DMS 273 (cell line): ENCODE results near the gene XRN2.
"Not testable (repeated sequence)": the region's sequence is repeated elsewhere in the genome, so short reads cannot be mapped to it uniquely, and the experiment has no call there.

Experiments
- DNase-seq: peaks from one replicate; lab custom pipeline; 2025; ENCODE audit not compliant: unreplicated experiment; lab: John Stamatoyannopoulos, UW

XRN2 gene

GRCh38 chr20:21413996-21414395, 110.9 kb downstream of the XRN2 start:
- not testable (repeated sequence) for DNase-seq

GRCh38 chr20:21419147-21419546, 116.0 kb downstream of the XRN2 start:
- DNase-seq, result not testable (repeated sequence)

- no peak for DNase-seq
Observed at GRCh38 chr20:21421601-21422236, 118.6 kb downstream of the XRN2 start.

- DNase-seq, result not testable (repeated sequence)
Observed at GRCh38 chr20:21423712-21424111, 120.6 kb downstream of the XRN2 start.

GRCh38 chr20:21424846-21425245, 121.7 kb downstream of the XRN2 start:
- no peak for DNase-seq

GRCh38 chr20:21430020-21430419, 126.9 kb downstream of the XRN2 start:
- no peak for DNase-seq

GRCh38 chr20:21432911-21433310, 129.8 kb downstream of the XRN2 start:
- DNase-seq, result no peak

GRCh38 chr20:21433329-21433890, 130.3 kb downstream of the XRN2 start:
- no peak for DNase-seq

DNA sequence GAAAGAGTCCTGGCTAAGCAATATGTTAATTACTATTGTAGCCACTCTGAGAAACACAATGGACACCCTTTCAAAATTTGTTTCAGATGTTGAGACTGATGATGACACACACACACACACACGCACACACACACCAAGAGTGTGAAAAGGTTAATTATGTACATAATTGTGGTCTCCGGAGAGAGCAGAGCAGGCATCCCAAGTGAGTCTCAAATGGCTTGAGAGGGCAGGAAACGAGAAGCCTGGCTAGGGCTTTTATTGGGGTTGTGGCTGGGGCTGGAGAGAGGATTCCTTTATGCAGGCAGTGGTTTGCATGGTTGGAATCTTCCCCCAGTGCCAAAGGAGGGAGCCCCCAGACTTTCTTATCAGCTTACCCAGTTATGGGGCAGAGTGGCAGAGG, 132.4 kb downstream of the XRN2 start:
- DNase-seq, result no peak

- DNase-seq, result no peak
Observed at GRCh38 chr20:21436205-21436604, 133.1 kb downstream of the XRN2 start.

- DNase-seq, result no peak
Observed at GRCh38 chr20:21437248-21437647, 134.1 kb downstream of the XRN2 start.

- no peak for DNase-seq
Observed at GRCh38 chr20:21437816-21438215, 134.7 kb downstream of the XRN2 start.
